Measurements from ENCODE around the gene IZUMO4. TPM values are rescaled to one million over a fixed set of nuclear protein-coding genes. Genes with fewer than 3 reads are reported as not detected.

The IZUMO4 gene
- total RNA-seq, 1 donor from 2014 or later, result 10.6 TPM

DNA sequence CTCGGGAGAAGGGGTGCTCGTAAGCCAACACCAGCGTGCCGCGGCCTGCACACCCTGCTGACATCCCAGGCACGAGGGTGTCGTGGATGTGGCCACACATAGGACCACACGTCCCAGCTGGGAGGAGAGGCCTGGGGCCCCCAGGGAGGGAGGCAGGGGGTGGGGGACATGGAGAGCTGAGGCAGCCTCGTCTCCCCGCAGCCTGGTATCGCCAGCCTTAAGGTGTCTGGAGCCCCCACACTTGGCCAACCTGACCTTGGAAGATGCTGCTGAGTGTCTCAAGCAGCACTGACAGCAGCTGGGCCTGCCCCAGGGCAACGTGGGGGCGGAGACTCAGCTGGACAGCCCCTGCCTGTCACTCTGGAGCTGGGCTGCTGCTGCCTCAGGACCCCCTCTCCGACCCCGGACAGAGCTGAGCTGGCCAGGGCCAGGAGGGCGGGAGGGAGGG is 2.4 kb downstream of the IZUMO4 start:
- TF ChIP-seq, protein P1, sequence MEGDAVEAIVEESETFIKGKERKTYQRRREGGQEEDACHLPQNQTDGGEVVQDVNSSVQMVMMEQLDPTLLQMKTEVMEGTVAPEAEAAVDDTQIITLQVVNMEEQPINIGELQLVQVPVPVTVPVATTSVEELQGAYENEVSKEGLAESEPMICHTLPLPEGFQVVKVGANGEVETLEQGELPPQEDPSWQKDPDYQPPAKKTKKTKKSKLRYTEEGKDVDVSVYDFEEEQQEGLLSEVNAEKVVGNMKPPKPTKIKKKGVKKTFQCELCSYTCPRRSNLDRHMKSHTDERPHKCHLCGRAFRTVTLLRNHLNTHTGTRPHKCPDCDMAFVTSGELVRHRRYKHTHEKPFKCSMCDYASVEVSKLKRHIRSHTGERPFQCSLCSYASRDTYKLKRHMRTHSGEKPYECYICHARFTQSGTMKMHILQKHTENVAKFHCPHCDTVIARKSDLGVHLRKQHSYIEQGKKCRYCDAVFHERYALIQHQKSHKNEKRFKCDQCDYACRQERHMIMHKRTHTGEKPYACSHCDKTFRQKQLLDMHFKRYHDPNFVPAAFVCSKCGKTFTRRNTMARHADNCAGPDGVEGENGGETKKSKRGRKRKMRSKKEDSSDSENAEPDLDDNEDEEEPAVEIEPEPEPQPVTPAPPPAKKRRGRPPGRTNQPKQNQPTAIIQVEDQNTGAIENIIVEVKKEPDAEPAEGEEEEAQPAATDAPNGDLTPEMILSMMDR (IDR thresholded peaks at IDR 0.05; ENCODE audit: partially characterized antibody, unreplicated experiment), result no peak
- Mint-ChIP-seq H3K27ac (ENCODE audit: unreplicated experiment) (no peak overlapping the region), H3K9me3 (ENCODE audit: unreplicated experiment) (peaks cover 7% of the 10 kb centered on the region), H3K4me1 (ENCODE audit: low read depth, unreplicated experiment) (peaks cover 6% of the 10 kb centered on the region), H3K4me3 (ENCODE audit: unreplicated experiment) (no peak overlapping the region), H3K36me3 (ENCODE audit: unreplicated experiment) (peaks cover 5% of the 10 kb centered on the region), H3K27me3 (ENCODE audit: unreplicated experiment) (peaks cover 4% of the 10 kb centered on the region)
- DNase-seq, result peak; percentile 61

DNA sequence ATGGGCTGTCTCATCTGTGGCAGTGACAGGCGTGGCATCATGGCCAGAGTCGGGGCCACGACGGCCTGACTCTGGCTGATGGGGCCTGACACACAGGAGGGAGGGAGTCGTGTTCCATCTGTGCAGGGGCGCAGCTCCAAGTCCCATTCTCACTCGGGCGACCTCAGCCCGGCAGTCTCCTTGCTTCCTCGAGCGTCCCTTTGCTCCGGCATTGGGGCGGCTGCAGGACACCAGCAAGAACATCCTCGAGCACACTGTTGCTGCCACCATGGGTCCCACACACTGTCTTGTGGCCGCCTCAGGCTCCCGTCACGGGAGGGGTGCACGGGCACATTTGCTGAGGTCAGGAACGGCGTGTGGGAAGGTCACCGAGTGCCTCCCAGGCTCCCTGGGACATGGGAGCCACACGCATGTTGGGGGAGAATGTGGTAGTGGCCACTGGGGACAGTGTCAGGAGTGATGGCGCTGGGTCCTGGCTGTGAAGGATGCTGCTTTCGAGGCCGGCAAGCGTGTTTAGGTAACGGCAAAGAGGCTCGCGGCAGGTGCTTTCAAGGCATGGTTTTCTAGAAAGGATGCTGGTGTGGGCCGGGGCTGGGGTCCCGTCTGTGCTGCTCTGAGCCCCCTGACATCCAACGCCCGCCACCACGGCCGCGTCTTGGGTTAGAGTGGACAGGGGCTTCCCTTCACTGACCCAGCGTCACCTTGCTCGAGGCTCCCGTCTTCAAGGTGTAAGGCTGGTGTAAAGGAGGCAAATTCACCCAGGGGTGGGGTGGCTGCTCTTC is 3.4 kb downstream of the IZUMO4 start:
- no peak overlapping the region for H3K4me3 Mint-ChIP-seq (ENCODE audit: unreplicated experiment)

DNA sequence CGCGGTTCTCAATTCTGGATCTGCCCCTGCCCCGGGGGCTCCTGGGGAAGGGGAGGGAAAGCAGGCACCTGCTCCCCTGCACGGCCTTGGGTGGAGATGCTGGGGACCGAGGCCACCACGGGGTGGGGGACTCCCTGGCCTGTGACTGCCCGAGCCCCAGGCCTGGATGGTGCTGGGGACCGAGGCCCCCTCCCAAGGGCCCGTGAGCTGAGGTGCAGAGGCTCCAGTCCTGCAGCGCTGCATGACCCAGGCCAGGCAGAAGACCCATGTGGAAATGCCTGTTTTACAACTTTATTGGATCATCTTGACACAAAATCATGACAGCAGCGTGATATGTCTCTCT is 4.0 kb downstream of the IZUMO4 start:
- Mint-ChIP-seq H3K36me3 (ENCODE audit: unreplicated experiment) (peaks cover 7% of the 10 kb centered on the region), H3K27ac (ENCODE audit: unreplicated experiment) (no peak overlapping the region), H3K27me3 (ENCODE audit: unreplicated experiment) (peaks cover 6% of the 10 kb centered on the region), H3K4me1 (ENCODE audit: low read depth, unreplicated experiment) (no peaks in the 10 kb centered on the region), H3K9me3 (ENCODE audit: unreplicated experiment) (peaks cover 10% of the 10 kb centered on the region), H3K4me3 (ENCODE audit: unreplicated experiment) (no peak overlapping the region)
- no peak for DNase-seq
- TF ChIP-seq, protein P1 (IDR thresholded peaks at IDR 0.05; ENCODE audit: partially characterized antibody, unreplicated experiment), result no peak

More for the DNA sequence above, 3.4 kb downstream of the IZUMO4 start:
- H3K9me3 Mint-ChIP-seq (ENCODE audit: unreplicated experiment), result peaks cover 5% of the 10 kb centered on the region
- no peaks in the 10 kb centered on the region for H3K4me1 Mint-ChIP-seq (ENCODE audit: low read depth, unreplicated experiment)
- no peak for DNase-seq
- TF ChIP-seq, protein P1 (IDR thresholded peaks at IDR 0.05; ENCODE audit: partially characterized antibody, unreplicated experiment), result no peak
- peaks cover 8% of the 10 kb centered on the region for H3K27me3 Mint-ChIP-seq (ENCODE audit: unreplicated experiment)
- peaks cover 7% of the 10 kb centered on the region for H3K36me3 Mint-ChIP-seq (ENCODE audit: unreplicated experiment)
- no peak overlapping the region for H3K27ac Mint-ChIP-seq (ENCODE audit: unreplicated experiment)

DNA sequence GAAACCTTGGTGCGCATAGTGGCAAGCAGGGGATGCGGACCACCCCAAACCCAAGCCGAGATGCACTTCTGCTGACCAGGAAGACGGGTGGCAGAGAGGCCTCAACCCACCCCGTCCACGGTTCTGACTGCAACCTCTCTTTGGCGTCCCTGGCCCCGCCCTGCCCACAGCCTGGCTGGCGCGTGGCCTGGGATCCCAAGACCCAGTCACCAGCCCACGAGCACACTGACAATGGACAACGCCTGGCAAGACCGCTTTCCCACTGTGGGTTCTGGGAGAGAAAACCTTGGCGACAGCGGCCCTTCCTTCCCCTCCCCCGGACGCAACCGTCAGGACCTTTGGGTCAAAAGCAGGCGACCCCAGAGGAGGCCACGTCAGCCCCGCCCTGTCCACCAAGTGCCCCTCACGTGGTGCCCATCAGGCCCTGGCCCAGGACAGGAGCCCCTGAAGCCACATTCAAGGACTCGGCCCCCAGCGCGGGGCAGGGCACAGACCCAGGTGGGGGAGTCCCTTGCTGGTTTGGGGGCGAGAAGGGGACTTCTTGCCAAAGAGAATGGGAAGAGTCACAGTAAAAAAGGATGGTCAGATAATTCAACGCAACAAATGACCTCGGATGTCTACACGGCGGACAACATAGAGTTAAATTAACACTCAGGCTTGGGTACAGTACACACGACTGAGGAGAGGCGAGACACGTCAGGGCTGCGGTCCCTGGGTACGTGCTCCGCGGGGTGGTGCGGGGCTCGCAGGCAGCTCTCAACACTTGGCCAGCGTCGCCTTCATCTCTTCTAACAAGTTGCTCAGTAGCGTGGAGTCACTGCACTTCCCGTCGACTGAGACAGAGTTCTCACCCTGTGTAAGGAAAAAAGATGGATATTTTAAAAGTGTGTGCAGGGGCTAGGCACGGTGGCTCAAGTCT is 5.0 kb downstream of the IZUMO4 start:
- Mint-ChIP-seq H3K4me1 (ENCODE audit: low read depth, unreplicated experiment) (no peaks in the 10 kb centered on the region), H3K9me3 (ENCODE audit: unreplicated experiment) (peaks cover 7% of the 10 kb centered on the region), H3K4me3 (ENCODE audit: unreplicated experiment) (no peak overlapping the region), H3K27ac (ENCODE audit: unreplicated experiment) (peak overlapping the region; percentile 8), H3K27me3 (ENCODE audit: unreplicated experiment) (peaks cover 5% of the 10 kb centered on the region), H3K36me3 (ENCODE audit: unreplicated experiment) (peaks cover 7% of the 10 kb centered on the region)
- no peak for DNase-seq
- TF ChIP-seq, protein P1 (IDR thresholded peaks at IDR 0.05; ENCODE audit: partially characterized antibody, unreplicated experiment), result no peak

Measured in glutamatergic neuron (in vitro differentiated cells).